22Rv1 (cell line): ENCODE measurements around the gene ITFG1.
"Not testable (repeated sequence)": the region's sequence is repeated elsewhere in the genome, so short reads cannot be mapped to it uniquely, and the experiment has no call there.

Source experiments
- H3K27ac ChIP-seq: fragments of 450-650 bp; 2 replicates; pipeline ENCODE4 v1.5.1; 2017
- ZFX ChIP-seq: fragments of 450-650 bp; IDR thresholded peaks from 2 replicates; pipeline ENCODE4 v1.6.1; 2017; ENCODE audit warnings: antibody characterized with exemption, borderline replicate concordance
- TF ChIP-seq, protein P1 (sequence below): fragments of 450-650 bp; IDR thresholded peaks from 2 replicates; pipeline ENCODE4 v1.5.1; 2017; ENCODE audit warnings: mild to moderate bottlenecking

ITFG1 gene

GRCh38 chr16:47175152-47175551, 285.7 kb downstream of the ITFG1 start:
- TF ChIP-seq ZFX, result no peak
- TF ChIP-seq, protein P1, sequence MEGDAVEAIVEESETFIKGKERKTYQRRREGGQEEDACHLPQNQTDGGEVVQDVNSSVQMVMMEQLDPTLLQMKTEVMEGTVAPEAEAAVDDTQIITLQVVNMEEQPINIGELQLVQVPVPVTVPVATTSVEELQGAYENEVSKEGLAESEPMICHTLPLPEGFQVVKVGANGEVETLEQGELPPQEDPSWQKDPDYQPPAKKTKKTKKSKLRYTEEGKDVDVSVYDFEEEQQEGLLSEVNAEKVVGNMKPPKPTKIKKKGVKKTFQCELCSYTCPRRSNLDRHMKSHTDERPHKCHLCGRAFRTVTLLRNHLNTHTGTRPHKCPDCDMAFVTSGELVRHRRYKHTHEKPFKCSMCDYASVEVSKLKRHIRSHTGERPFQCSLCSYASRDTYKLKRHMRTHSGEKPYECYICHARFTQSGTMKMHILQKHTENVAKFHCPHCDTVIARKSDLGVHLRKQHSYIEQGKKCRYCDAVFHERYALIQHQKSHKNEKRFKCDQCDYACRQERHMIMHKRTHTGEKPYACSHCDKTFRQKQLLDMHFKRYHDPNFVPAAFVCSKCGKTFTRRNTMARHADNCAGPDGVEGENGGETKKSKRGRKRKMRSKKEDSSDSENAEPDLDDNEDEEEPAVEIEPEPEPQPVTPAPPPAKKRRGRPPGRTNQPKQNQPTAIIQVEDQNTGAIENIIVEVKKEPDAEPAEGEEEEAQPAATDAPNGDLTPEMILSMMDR, result no peak
- H3K27ac ChIP-seq, result no peak overlapping the region

DNA sequence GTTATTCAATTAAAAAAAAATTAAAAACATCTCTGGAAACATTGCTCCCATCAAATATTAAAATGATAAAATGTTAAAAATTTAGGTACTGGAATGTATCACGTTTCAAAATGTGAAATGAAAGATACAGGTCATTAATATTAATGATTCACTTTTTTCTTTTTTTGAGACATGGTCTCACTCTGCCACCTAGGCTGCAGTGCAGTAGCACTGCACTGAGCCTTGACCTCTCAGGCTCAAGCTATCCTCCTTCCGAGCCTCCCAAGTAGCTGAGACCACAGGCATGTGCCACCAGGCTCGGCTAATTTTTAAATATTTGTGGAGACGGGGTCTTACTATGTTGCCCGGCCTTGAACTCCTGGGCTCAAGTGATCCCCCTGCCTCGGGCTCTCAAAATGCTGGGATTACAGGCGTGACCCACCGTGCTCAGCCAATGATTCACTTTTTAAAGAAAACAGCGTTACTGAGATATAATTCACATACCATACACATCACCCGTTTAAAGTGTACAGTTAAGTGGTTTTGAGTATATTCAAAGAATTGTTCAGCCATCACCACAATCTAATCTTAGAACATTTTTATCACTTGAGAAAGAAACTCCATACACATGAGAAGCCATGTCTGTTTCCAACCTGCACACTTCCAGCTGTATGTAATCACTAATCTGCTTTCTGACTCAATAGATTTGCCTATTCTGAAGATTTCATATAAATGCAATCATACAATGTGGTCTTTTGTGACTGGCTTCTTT, 298.0 kb downstream of the ITFG1 start:
- H3K27ac ChIP-seq, result no peak overlapping the region
- no peak for TF ChIP-seq ZFX
- TF ChIP-seq, protein P1, result no peak

GRCh38 chr16:47161464-47161863, 299.4 kb downstream of the ITFG1 start:
- TF ChIP-seq ZFX, result no peak
- H3K27ac ChIP-seq, result no peak overlapping the region

- TF ChIP-seq, protein P1, result no peak
- no peak for TF ChIP-seq ZFX
- H3K27ac ChIP-seq, result no peak overlapping the region
Measured at GRCh38 chr16:47160422-47160821, 300.4 kb downstream of the ITFG1 start.

- TF ChIP-seq, protein P1, result no peak
- TF ChIP-seq ZFX, result no peak
- no peak overlapping the region for H3K27ac ChIP-seq
Measured at GRCh38 chr16:47158992-47159391, 301.9 kb downstream of the ITFG1 start.

DNA sequence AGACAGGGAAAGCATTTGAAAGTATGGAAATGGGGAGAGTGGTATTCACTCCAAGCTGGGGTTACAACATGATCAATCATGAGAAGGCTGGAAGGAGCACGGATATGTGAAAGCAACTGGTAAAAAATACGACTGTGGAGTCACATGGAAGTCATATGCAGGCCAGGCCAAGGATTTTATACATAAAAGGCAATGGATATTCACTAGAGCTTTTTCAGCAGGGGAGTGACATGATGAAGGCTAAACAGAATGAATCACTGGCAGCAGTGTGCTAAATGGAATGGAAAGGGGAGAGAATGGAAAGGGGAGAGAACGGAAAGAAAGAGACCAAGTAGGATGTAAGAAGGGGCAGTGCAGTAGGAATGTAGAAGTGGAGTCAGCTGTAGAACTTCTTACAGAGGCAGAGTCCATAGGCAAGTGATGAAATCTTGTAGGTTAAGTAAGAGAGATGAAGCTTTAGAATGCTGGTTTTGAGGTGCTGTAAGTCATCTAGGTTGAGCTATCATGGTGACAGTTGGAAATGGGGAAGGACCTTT, 304.1 kb downstream of the ITFG1 start:
- no peak for TF ChIP-seq ZFX
- TF ChIP-seq, protein P1, result no peak
- H3K27ac ChIP-seq, result no peak overlapping the region

DNA sequence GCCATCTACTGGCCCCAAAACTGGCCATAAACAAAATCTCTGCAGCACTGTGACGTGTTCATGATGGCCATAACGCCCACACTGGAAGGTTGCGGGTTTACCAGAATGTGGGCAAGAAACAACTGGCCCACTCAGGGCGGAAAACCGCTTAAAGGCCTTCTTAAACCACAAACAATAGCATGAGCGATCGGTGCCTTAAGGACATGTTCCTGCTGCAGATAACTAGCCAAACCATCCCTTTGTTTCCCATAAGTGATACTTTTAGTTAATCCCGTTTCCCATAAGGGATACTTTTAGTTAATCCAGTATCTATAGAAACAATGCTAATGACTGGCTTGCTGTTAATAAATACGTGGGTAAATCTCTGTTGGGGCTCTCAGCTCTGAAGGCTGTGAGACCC, 308.4 kb downstream of the ITFG1 start:
- H3K27ac ChIP-seq, result not testable (repeated sequence)

- TF ChIP-seq, protein P1, result no peak
- TF ChIP-seq ZFX, result no peak
- H3K27ac ChIP-seq, result no peak overlapping the region
Measured at GRCh38 chr16:47150067-47150466, 310.8 kb downstream of the ITFG1 start.
